Measurements from ENCODE around the gene SLC25A34. TPM values are rescaled to one million over a fixed set of nuclear protein-coding genes. Genes with fewer than 3 reads are reported as not detected.

The SLC25A34 gene
- total RNA-seq, 4 donors from 2014 or later: 0.66 to 0.97 (median 0.76) TPM

- H3K36me3 ChIP-seq: no peaks in the 10 kb centered on the region
- peaks cover 0 to 8% (median 1%) of the 10 kb centered on the region in 4 donors for H3K4me1 ChIP-seq
- WGBS: 87% methylated on average over 4 of the region's 5 CpGs
- no peak for DNase-seq (ENCODE audit: extremely low spot score)
- TF ChIP-seq CTCF (IDR thresholded peaks at IDR 0.05) (no peak), POLR2A (IDR thresholded peaks at IDR 0.05; ENCODE audit: low read depth) (no peak), POLR2AphosphoS5 (IDR thresholded peaks at IDR 0.05) (no peak), EP300 (IDR thresholded peaks at IDR 0.05) (no peak)
- intact Hi-C loops (cut with DNase I): no loop called here
- H3K27ac ChIP-seq (replicated peaks in 1 of 4): no peak overlapping the region
- no peaks in the 10 kb centered on the region for H3K9me3 ChIP-seq
- H3K27me3 ChIP-seq: no peaks in the 10 kb centered on the region
- H3K4me3 ChIP-seq: no peak overlapping the region
Observed at GRCh38 chr1:15748264-15748663, 12.2 kb downstream of the SLC25A34 start.

GRCh38 chr1:15748690-15749398, 12.8 kb downstream of the SLC25A34 start:
- Histone ChIP-seq H3K27ac (replicated peaks in 1 of 4) (no peak overlapping the region), H3K4me3 (no peak overlapping the region), H3K36me3 (no peaks in the 10 kb centered on the region), H3K27me3 (no peaks in the 10 kb centered on the region), H3K4me1 (peaks cover 0 to 8% (median 1%) of the 10 kb centered on the region in 4 donors), H3K9me3 (no peaks in the 10 kb centered on the region)
- TF ChIP-seq CTCF (IDR thresholded peaks at IDR 0.05) (no peak), EP300 (IDR thresholded peaks at IDR 0.05) (no peak), POLR2A (IDR thresholded peaks at IDR 0.05; ENCODE audit: low read depth) (no peak), POLR2AphosphoS5 (IDR thresholded peaks at IDR 0.05) (no peak)
- intact Hi-C loops (cut with DNase I): no loop called here
- WGBS: 88% methylated on average over 10 of the region's 10 CpGs
- DNase-seq (ENCODE audit: extremely low spot score): no peak

GRCh38 chr1:15749399-15750291, 13.6 kb downstream of the SLC25A34 start:
- intact Hi-C loops (cut with DNase I): no loop called here
- Histone ChIP-seq H3K27ac (replicated peaks in 1 of 4) (peak overlapping the region in 1 of 4 donors; percentile 20), H3K9me3 (no peaks in the 10 kb centered on the region), H3K36me3 (no peaks in the 10 kb centered on the region), H3K4me3 (no peak overlapping the region), H3K27me3 (no peaks in the 10 kb centered on the region), H3K4me1 (peaks cover 0 to 8% (median 1%) of the 10 kb centered on the region in 4 donors)
- WGBS: 68% methylated on average over 17 of the region's 19 CpGs
- DNase-seq (ENCODE audit: extremely low spot score): no peak
- TF ChIP-seq POLR2A (IDR thresholded peaks at IDR 0.05; ENCODE audit: low read depth) (no peak), CTCF (IDR thresholded peaks at IDR 0.05) (no peak), POLR2AphosphoS5 (IDR thresholded peaks at IDR 0.05) (no peak), EP300 (IDR thresholded peaks at IDR 0.05) (no peak)

- TF ChIP-seq POLR2AphosphoS5 (IDR thresholded peaks at IDR 0.05) (no peak), POLR2A (IDR thresholded peaks at IDR 0.05; ENCODE audit: low read depth) (no peak), EP300 (IDR thresholded peaks at IDR 0.05) (no peak), CTCF (IDR thresholded peaks at IDR 0.05) (no peak)
- DNase-seq (ENCODE audit: extremely low spot score): no peak
- no peaks in the 10 kb centered on the region for H3K9me3 ChIP-seq
- peaks cover 0 to 8% (median 3%) of the 10 kb centered on the region in 4 donors for H3K4me1 ChIP-seq
- H3K4me3 ChIP-seq: no peak overlapping the region
- H3K36me3 ChIP-seq: no peaks in the 10 kb centered on the region
- no peak overlapping the region for H3K27ac ChIP-seq (replicated peaks in 1 of 4)
- intact Hi-C loops (cut with DNase I): no loop called here
- WGBS: 85% methylated on average over 7 of the region's 12 CpGs
- no peaks in the 10 kb centered on the region for H3K27me3 ChIP-seq
Observed at GRCh38 chr1:15750924-15751323, 14.9 kb downstream of the SLC25A34 start.

All from esophagus muscularis mucosa (tissue), 4 donors.